HepG2 (cell line): ENCODE results near the gene GLB1L3. TPM values are rescaled to one million over a fixed set of nuclear protein-coding genes. Genes with fewer than 3 reads are reported as not detected.

Experiments used
- ATAC-seq: fragments of 200-7000 bp; cut with Tn5 transposase; 3 replicates; pipeline ENCODE4 v1.9.1; 2020; ENCODE audit warnings: mild to moderate bottlenecking, moderate library complexity
- BruUV-seq: library from RNA; stranded (reverse); fragments of 400-500 nt; replicated peaks from 2 replicates; lab custom pipeline; 2021; lab: Mats Ljungman, UMichigan
- CTCF ChIA-PET: fragments of 300-600 bp; formaldehyde crosslinking; extraction: SDS; loops from one replicate; lab custom pipeline; 2021; ENCODE audit warnings: low total read pairs, inconsistent platforms, low intra/inter-chr PET ratio; lab: Yijun Ruan, JAX
- POLR2A ChIA-PET: fragments of 350-600 bp; sonication (Branson Sonifier 250); formaldehyde crosslinking; loops from one replicate; lab custom pipeline; 2020; ENCODE audit warnings: antibody characterized with exemption, inconsistent platforms; lab: Yijun Ruan, JAX
- DNase-seq: peaks from one replicate; pipeline ENCODE4 v3.0.0-alpha.2; 2015; ENCODE audit warnings: low spot score
- FAIRE-seq: peaks from 3 replicates; lab custom pipeline; 2011; peaks lifted over from hg19 to GRCh38; lab: Jason Lieb, UNC
- H2AFZ ChIP-seq: one replicate; pipeline ENCODE4 v1.6.1; 2011; ENCODE audit warnings: low read length, inconsistent platforms
- H3K27ac ChIP-seq: fragments of 300-600 bp; 3 replicates; pipeline ENCODE4 v1.8.0; 2011; ENCODE audit warnings: mixed run types, mild to moderate bottlenecking, mixed read lengths, low read length, inconsistent platforms; ENCODE audit not compliant: insufficient read depth; ENCODE audit errors: extremely low read length
- H3K27me3 ChIP-seq, 2 experiments: fragments of 200-600 bp in 1 of 2; 2 replicates in 1 of 2; 3 replicates in 1 of 2; pipeline versions ENCODE4 v1.6.0 to v1.8.0; 2011; ENCODE audit warnings: low read length in 2 of 2, mild to moderate bottlenecking in 2 of 2, moderate library complexity in 2 of 2, inconsistent platforms in 1 of 2; ENCODE audit not compliant: insufficient read depth in 2 of 2, control insufficient read depth in 1 of 2
- H3K36me3 ChIP-seq, 2 experiments: fragments of 200-600 bp in 1 of 2; replicated peaks in 1 of 2; 2 replicates in 1 of 2; 3 replicates in 1 of 2; pipeline versions ENCODE4 v1.5.1 to v1.8.0; 2011; ENCODE audit warnings: low read length in 2 of 2, inconsistent platforms in 1 of 2; ENCODE audit not compliant: insufficient read depth in 2 of 2, control insufficient read depth in 1 of 2
- H3K4me1 ChIP-seq: 2 replicates; pipeline ENCODE4 v1.5.1; 2012; ENCODE audit warnings: low read length, inconsistent platforms; ENCODE audit not compliant: insufficient read depth
- H3K4me2 ChIP-seq: 2 replicates; pipeline ENCODE4 v1.6.0; 2011; ENCODE audit warnings: low read depth, low read length, inconsistent platforms
- H3K4me3 ChIP-seq, 3 experiments: fragments of 200-600 bp in 1 of 3; sonication (generic), shearing (Covaris generic) in 1 of 3; replicated peaks in 1 of 3; 2 replicates each; pipeline ENCODE4 v1.5.1; 2011 to 2016; ENCODE audit warnings: low read length in 3 of 3, inconsistent platforms in 2 of 3, low read depth in 2 of 3, mild to moderate bottlenecking in 2 of 3, control low read depth in 1 of 3, mixed read lengths in 1 of 3; ENCODE audit not compliant: insufficient read depth in 1 of 3
- H3K79me2 ChIP-seq: one replicate; pipeline ENCODE4 v1.6.1; 2011; ENCODE audit warnings: low read length, inconsistent platforms; ENCODE audit not compliant: insufficient read depth
- H3K9ac ChIP-seq: 2 replicates; pipeline ENCODE4 v1.6.0; 2011; ENCODE audit warnings: mild to moderate bottlenecking, low read depth, low read length, inconsistent platforms; ENCODE audit not compliant: insufficient read depth
- H3K9me3 ChIP-seq: 2 replicates; pipeline ENCODE4 v1.5.1; 2012; ENCODE audit warnings: mild to moderate bottlenecking, low read length
- H4K20me1 ChIP-seq: 2 replicates; pipeline ENCODE4 v1.6.0; 2011; ENCODE audit warnings: inconsistent platforms, mild to moderate bottlenecking, low read length, moderate library complexity; ENCODE audit not compliant: insufficient read depth
- ATF6 ChIP-seq: sonication (generic); formaldehyde crosslinking; conservative IDR thresholded peaks from 2 replicates; pipeline ENCODE4 v1.4.0; 2020; ENCODE audit warnings: missing genetic modification reagents
- BRD4 ChIP-seq: sonication (generic); formaldehyde crosslinking; IDR thresholded peaks from 2 replicates; pipeline ENCODE4 v1.4.0; 2020; ENCODE audit warnings: missing genetic modification reagents
- CREM ChIP-seq, 2 experiments: sonication (generic) in 1 of 2; formaldehyde crosslinking in 1 of 2; IDR thresholded peaks; 2 replicates each; pipeline versions ENCODE4 v1.4.0 to v1.6.1; 2016 to 2020; ENCODE audit warnings: antibody characterized with exemption in 1 of 2, mild to moderate bottlenecking in 1 of 2, missing genetic modification reagents in 1 of 2
- DMAP1 ChIP-seq: IDR thresholded peaks from 2 replicates; pipeline ENCODE4 v1.6.1; 2016
- FOXK1 ChIP-seq: sonication (generic); formaldehyde crosslinking; IDR thresholded peaks from 2 replicates; pipeline ENCODE4 v1.4.0; 2020; ENCODE audit warnings: low read depth, missing genetic modification reagents, borderline replicate concordance
- FOXP1 ChIP-seq, 2 experiments: fragments of 450-650 bp in 1 of 2; IDR thresholded peaks; 2 replicates each; pipeline ENCODE4 v1.6.1; 2017 to 2018; ENCODE audit warnings: antibody characterized with exemption in 1 of 2
- GFI1 ChIP-seq: sonication (generic); formaldehyde crosslinking; IDR thresholded peaks from 2 replicates; pipeline ENCODE4 v1.5.0; 2020; ENCODE audit warnings: missing genetic modification reagents, mild to moderate bottlenecking, borderline replicate concordance
- HOXD1 ChIP-seq: sonication (generic); formaldehyde crosslinking; IDR thresholded peaks from 2 replicates; pipeline ENCODE4 v1.5.0; 2020; ENCODE audit warnings: missing genetic modification reagents
- MAX ChIP-seq: IDR thresholded peaks from 2 replicates; pipeline ENCODE4 v1.6.1; 2012; ENCODE audit warnings: inconsistent platforms
- MAZ ChIP-seq, 2 experiments: sonication (generic) in 1 of 2; formaldehyde crosslinking in 1 of 2; IDR thresholded peaks; 2 replicates each; pipeline versions ENCODE4 v1.5.0 to v1.6.1; 2012 to 2020; ENCODE audit warnings: low read depth in 2 of 2, mild to moderate bottlenecking in 2 of 2, borderline replicate concordance in 1 of 2, improper control_type of control experiment in 1 of 2, low read length in 1 of 2, missing genetic modification reagents in 1 of 2, moderate library complexity in 1 of 2
- MYNN ChIP-seq: sonication (generic); formaldehyde crosslinking; IDR thresholded peaks from 2 replicates; pipeline ENCODE4 v1.4.0; 2020; ENCODE audit warnings: mild to moderate bottlenecking, low read depth, missing genetic modification reagents
- ZNF441 ChIP-seq: sonication (generic); formaldehyde crosslinking; IDR thresholded peaks from 2 replicates; pipeline ENCODE4 v1.7.0; 2021; ENCODE audit warnings: missing genetic modification reagents, borderline replicate concordance
- ZNF644 ChIP-seq: IDR thresholded peaks from 2 replicates; pipeline ENCODE4 v1.6.1; 2016; ENCODE audit warnings: low read depth
- ZNF678 ChIP-seq: sonication (generic); formaldehyde crosslinking; IDR thresholded peaks from 2 replicates; pipeline ENCODE4 v1.4.0; 2020; ENCODE audit warnings: mild to moderate bottlenecking, missing genetic modification reagents
- ZSCAN31 ChIP-seq: sonication (generic); formaldehyde crosslinking; IDR thresholded peaks from 2 replicates; pipeline ENCODE4 v1.5.0; 2020; ENCODE audit warnings: low read depth, mild to moderate bottlenecking, missing genetic modification reagents
- WGBS: methylation state at CpG from one replicate; pipeline ENCODE4 v1.1.6; 2017; ENCODE audit warnings: low lambda C conversion rate; 5-methylcytosine and 5-hydroxymethylcytosine counted together
- in situ Hi-C: cut with HindIII; loops from 2 replicates; pipeline ENCODE4 v1.10.0; 2017; ENCODE audit warnings: low pct_unique_long_range_greater_than_20kb; ENCODE audit not compliant: extremely low pct_ligation_motif_present
- intact Hi-C: fragments of 100-400 bp; cut with micrococcal nuclease; formaldehyde crosslinking; loops from one replicate; pipeline ENCODE4 v1.10.0; 2022; ENCODE audit not compliant: unreplicated experiment
- polyA plus RNA-seq, 8 experiments: library from polyadenylated mRNA; depleted of rRNA in 3 of 8; stranded (reverse) in 7 of 8; unstranded in 1 of 8; fragments of >200 nt; fragmentation: Illumina TruSeq in 4 of 8; extraction: Trizol in 4 of 8; gene quantifications; 2 replicates each; pipeline versions ENCODE4 v1.2.1 to v1.2.3, GENCODE V29; 2011 to 2016; ENCODE audit warnings: low read depth in 4 of 8, missing spikeins in 1 of 8, mixed read lengths in 1 of 8; ENCODE audit not compliant: insufficient read depth in 1 of 8
- total RNA-seq, 5 experiments: library from RNA; depleted of rRNA; stranded (reverse); fragments of >200 nt; fragmentation: Illumina TruSeq; extraction: Trizol; gene quantifications; 2 replicates each; pipeline ENCODE4 v1.2.3, GENCODE V29; 2016; ENCODE audit warnings: low read depth in 1 of 5
- TF ChIP-seq, protein P1 (sequence below): fragments of 450-650 bp; IDR thresholded peaks from 2 replicates; pipeline ENCODE4 v1.6.1; 2016

GLB1L3 gene
- total and polyA plus RNA-seq, 2 of the 13 experiments (the other 11 are each of a cell fraction or from before 2014, with no cell fraction given): not detected

DNA sequence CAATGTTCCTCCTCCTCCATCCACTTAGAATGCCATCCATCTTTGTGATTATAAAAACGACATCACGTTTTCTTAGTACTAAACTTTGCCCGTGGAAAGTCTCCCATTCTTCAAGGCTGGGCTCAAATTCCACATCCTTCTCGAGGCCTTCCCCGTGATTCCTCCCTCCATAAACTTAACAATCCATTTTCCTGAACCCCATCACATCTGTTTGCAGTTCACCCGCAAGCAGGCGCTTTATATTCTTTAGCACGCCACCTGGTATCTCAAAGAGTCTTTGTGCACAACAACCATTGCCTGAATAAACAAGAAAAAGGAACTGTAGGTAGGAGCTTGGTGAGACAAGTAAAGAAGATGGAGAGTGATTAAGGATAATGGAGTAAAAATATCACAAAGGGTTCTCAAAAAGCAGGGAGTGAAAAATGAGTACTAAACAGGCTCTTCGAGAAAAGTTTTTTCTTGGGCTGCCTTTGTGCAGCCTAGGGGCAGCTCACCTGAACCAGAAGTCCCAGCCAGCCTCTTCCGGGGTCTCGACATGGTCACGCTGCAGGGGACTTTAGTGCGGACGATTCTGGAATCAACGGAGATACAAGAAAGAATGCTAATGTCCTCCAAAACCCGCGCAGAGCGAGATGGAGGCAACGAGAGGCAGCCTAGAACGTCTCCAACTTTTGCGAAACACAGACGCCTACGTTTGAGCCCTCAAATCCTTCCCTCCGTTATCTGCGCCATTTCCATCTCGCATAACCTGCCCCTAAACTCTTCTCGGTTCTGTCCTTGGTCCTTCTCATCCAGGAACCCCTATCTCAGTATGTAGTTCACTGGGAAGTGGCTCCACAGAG lies 23.6 kb upstream of the GLB1L3 start (continued):
- TF ChIP-seq, protein P1, sequence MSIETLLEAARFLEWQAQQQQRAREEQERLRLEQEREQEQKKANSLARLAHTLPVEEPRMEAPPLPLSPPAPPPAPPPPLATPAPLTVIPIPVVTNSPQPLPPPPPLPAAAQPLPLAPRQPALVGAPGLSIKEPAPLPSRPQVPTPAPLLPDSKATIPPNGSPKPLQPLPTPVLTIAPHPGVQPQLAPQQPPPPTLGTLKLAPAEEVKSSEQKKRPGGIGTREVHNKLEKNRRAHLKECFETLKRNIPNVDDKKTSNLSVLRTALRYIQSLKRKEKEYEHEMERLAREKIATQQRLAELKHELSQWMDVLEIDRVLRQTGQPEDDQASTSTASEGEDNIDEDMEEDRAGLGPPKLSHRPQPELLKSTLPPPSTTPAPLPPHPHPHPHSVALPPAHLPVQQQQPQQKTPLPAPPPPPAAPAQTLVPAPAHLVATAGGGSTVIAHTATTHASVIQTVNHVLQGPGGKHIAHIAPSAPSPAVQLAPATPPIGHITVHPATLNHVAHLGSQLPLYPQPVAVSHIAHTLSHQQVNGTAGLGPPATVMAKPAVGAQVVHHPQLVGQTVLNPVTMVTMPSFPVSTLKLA: no peak
- no peak for TF ChIP-seq ZNF441 (CRISPR knock-in tag)

- H3K79me2 ChIP-seq: peaks cover 21% of the 10 kb centered on the region
- DNase-seq (peak; percentile 93), FAIRE-seq (peak; percentile 87), ATAC-seq (peak; percentile 99)
- peaks cover 24% of the 10 kb centered on the region for H3K4me1 ChIP-seq
- H3K27me3 ChIP-seq: no peaks in the 10 kb centered on the region
- peak within 1 kb of the TSS; percentile 98 for H2AFZ ChIP-seq
- in situ Hi-C loops: no loop called here
- 0% methylated on average over 7 of the region's 70 CpGs for WGBS
- H3K4me3 ChIP-seq: peak within 1 kb of the TSS; percentile 75 to 98 (median 86)
- H4K20me1 ChIP-seq: no peaks in the 10 kb centered on the region
- peak within 1 kb of the TSS; percentile 75 for H3K9ac ChIP-seq
- POLR2A ChIA-PET: interaction anchor here (0.6 to 1.8 kb wide), 3 partner anchors 27 to 213 kb away, joined by 3 to 12 read pairs (median 3); partner anchors contain the start of genes NCAPD3 and VPS26B
- H3K36me3 ChIP-seq: peaks cover 9 to 28% of the 10 kb centered on the region in 2 experiments; a peak in 3 of 5 replicates
- BruUV-seq: no TSS peak
- peak within 1 kb of the TSS; percentile 61 for H3K27ac ChIP-seq
- CTCF ChIA-PET: no interaction called here
- intact Hi-C loops: loop anchor here (2.0 kb wide), 1 partner anchor 29 kb away; the partner anchor contains the start of gene VPS26B
- H3K4me2 ChIP-seq: peak within 1 kb of the TSS; percentile 77
- no peaks in the 10 kb centered on the region for H3K9me3 ChIP-seq
- TF ChIP-seq ZNF644 (CRISPR knock-in tag) (no peak), FOXP1 (IDR thresholded peaks at IDR 0.05) (no peak), FOXP1 (CRISPR knock-in tag; IDR thresholded peaks at IDR 0.05) (no peak), GFI1 (CRISPR knock-in tag) (no peak), MAZ (IDR thresholded peaks at IDR 0.05; ENCODE audit: borderline replicate concordance, low read depth, low read length) (no peak), MAZ (CRISPR knock-in tag; IDR thresholded peaks at IDR 0.05; ENCODE audit: low read depth) (peak; percentile 47; the same call in 1 of the 2 replicates), BRD4 (CRISPR knock-in tag) (no peak), FOXK1 (peak; percentile 72; the same call in 1 of the 2 replicates), CREM (IDR thresholded peaks at IDR 0.05) (peak; percentile 90), CREM (CRISPR knock-in tag; IDR thresholded peaks at IDR 0.05) (no peak), DMAP1 (CRISPR knock-in tag) (peak; percentile 46; the same call in 1 of the 2 replicates), MYNN (no peak), ZNF678 (CRISPR knock-in tag) (no peak), HOXD1 (CRISPR knock-in tag) (peak; percentile 56; the same call in 1 of the 2 replicates), ATF6 (CRISPR knock-in tag) (no peak), ZSCAN31 (CRISPR knock-in tag) (peak; percentile 56; the same call in 1 of the 2 replicates), MAX (peak; percentile 29)
Observed at GRCh38 chr11:134253188-134253993, 22.8 kb upstream of the GLB1L3 start, which contains the start of the genes ACAD8 and THYN1. ACAD8 (plus strand) TSS chr11:134253568; CDS start chr11:134253601, 33 bp downstream. THYN1 (minus strand) TSS chr11:134253352; CDS start chr11:134252882, 470 bp downstream.
